ENCODE measurements around the gene ACVR1B. TPM values are rescaled to one million over a fixed set of nuclear protein-coding genes. Genes with fewer than 3 reads are reported as not detected.

Gene ACVR1B
- polyA plus RNA-seq, 5 donors = 14.1 to 16.3 (median 15.1) TPM

DNA sequence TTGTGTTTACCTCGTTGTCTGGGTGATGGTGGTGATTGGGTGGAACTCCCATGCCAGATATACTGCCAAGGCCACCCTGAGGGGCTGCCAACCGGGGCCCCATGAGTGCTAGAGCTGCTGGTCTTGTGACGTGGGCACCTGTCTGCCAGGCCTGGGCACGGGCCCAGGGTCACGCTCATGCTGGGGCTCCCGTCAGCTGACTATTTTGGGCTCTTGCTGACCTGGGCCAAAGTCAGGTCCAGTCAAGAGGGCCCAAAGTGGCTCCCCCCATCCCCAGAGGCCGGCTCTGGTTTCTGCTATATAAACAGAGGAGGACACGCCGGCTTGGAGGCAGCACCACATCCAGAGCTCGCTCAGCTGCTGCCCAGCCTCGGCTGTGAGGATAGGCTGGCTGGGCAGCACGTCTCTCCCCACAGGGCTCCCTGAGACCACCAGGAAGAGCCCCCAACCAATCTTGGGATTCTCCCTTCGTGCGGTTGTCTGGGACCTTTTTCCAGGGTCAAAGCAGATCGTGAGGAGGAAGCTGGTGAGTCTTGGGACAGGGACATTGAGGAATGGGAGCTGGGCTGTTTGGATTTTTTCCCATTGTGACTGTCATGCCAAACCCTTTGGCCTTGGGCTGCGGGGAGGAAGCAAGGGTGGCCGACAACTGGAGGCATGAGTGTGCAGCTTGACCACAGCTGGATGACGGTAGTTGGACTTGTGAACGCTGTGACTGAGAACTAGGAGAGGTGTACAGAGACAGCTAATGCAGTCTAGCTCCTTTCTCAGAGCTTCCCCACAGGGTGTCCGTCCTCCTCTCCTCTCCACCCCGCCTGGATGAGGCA is 92.1 kb downstream of the ACVR1B start:
- no peak for DNase-seq

GRCh38 chr12:52044292-52044983 is 92.9 kb downstream of the ACVR1B start:
- DNase-seq = no peak

- no peak for DNase-seq
Measured at GRCh38 chr12:52045794-52046199, 94.3 kb downstream of the ACVR1B start.

Other genes starting within 250 kb of the ACVR1B start
- gene FIGNL2, start 103.0 kb upstream of the ACVR1B start, polyA plus RNA-seq (ENCODE audit: insufficient read depth in 1 of 5, insufficient read length in 5 of 5, low replicate concordance in 1 of 5) = 1 to 10 TPM; 1.2 to 2.6 (median 1.8) TPM
- gene ANKRD33, start 63.6 kb upstream of the ACVR1B start, polyA plus RNA-seq (ENCODE audit: insufficient read depth in 1 of 5, insufficient read length in 5 of 5, low replicate concordance in 1 of 5) = under 1 TPM in 1 of 5 donors, not detected in 4; 0.05 TPM
- 100 to 1,000 TPM in 1 of 5 donors, 10 to 100 TPM in 4; 74.1 to 106 (median 78.8) TPM for gene ACVRL1, start 44.2 kb upstream of the ACVR1B start, polyA plus RNA-seq (ENCODE audit: insufficient read depth in 1 of 5, insufficient read length in 5 of 5, low replicate concordance in 1 of 5)
- 10 to 100 TPM; 30.2 to 41.9 (median 36.1) TPM for gene TAMALIN, start 55.2 kb downstream of the ACVR1B start, polyA plus RNA-seq (ENCODE audit: insufficient read depth in 1 of 5, insufficient read length in 5 of 5, low replicate concordance in 1 of 5)
- 100 to 1,000 TPM in 2 of 5 donors, 10 to 100 TPM in 3; 16.6 to 160 (median 69.9) TPM for gene NR4A1, start 99.7 kb downstream of the ACVR1B start, polyA plus RNA-seq (ENCODE audit: insufficient read depth in 1 of 5, insufficient read length in 5 of 5, low replicate concordance in 1 of 5)
- 10 to 100 TPM; 20.1 to 28.3 (median 21.9) TPM for gene ATG101, start 118.3 kb downstream of the ACVR1B start, polyA plus RNA-seq (ENCODE audit: insufficient read depth in 1 of 5, insufficient read length in 5 of 5, low replicate concordance in 1 of 5)
- 1 to 10 TPM; 2.2 to 8.0 (median 3.4) TPM for gene SMIM41, start 128.0 kb downstream of the ACVR1B start, polyA plus RNA-seq (ENCODE audit: insufficient read depth in 1 of 5, insufficient read length in 5 of 5, low replicate concordance in 1 of 5)
- 1 to 10 TPM in 2 of 5 donors, under 1 TPM in 3; 0.48 to 1.9 (median 0.90) TPM for gene KRT80, start 240.3 kb downstream of the ACVR1B start, polyA plus RNA-seq (ENCODE audit: insufficient read depth in 1 of 5, insufficient read length in 5 of 5, low replicate concordance in 1 of 5)

Data from right lung (tissue), 5 donors.